SK-N-SH (cell line): ENCODE results near the gene PTK6. TPM values are rescaled to one million over a fixed set of nuclear protein-coding genes. Genes with fewer than 3 reads are reported as not detected.

ENCODE experiments used
- CTCF ChIA-PET: fragments of 300-600, 350-600 bp; formaldehyde crosslinking; extraction: SDS; loops from one replicate; lab custom pipeline; 2021; lab: Yijun Ruan, JAX
- POLR2A ChIA-PET: fragments of 350-600 bp; sonication (Branson Sonifier 250); formaldehyde crosslinking; extraction: SDS; loops from one replicate; lab custom pipeline; 2020; ENCODE audit warnings: antibody characterized with exemption, inconsistent platforms; lab: Yijun Ruan, JAX
- DNase-seq: peaks from one replicate; pipeline ENCODE4 v3.0.0; 2012
- H2AFZ ChIP-seq: fragments of 200-600 bp; sonication (generic); 2 replicates; pipeline ENCODE4 v1.8.1; 2016; ENCODE audit warnings: antibody characterized with exemption, mild to moderate bottlenecking, low read depth
- H3F3A ChIP-seq: fragments of 200-600 bp; sonication (generic); replicated peaks from 2 replicates; pipeline ENCODE3; 2016; ENCODE audit warnings: antibody characterized with exemption, mild to moderate bottlenecking; ENCODE audit not compliant: insufficient read depth
- H3K27ac ChIP-seq, 2 experiments: fragments of 200-500 bp in 1 of 2; fragments of 200-600 bp in 1 of 2; sonication (Bioruptor generic) in 1 of 2; sonication (generic), shearing (Covaris generic) in 1 of 2; 2 replicates each; pipeline versions ENCODE4 v1.5.1 to v1.6.1; 2014 to 2016; ENCODE audit warnings: low read depth in 2 of 2, inconsistent platforms in 1 of 2, low read length in 1 of 2, mild to moderate bottlenecking in 1 of 2, mixed read lengths in 1 of 2
- H3K27me3 ChIP-seq: fragments of 200-600 bp; sonication (generic), shearing (Covaris generic); 2 replicates; pipeline ENCODE4 v1.6.1; 2016; ENCODE audit warnings: mixed run types; ENCODE audit not compliant: insufficient read depth
- H3K36me3 ChIP-seq, 2 experiments: fragments of 200-500 bp in 1 of 2; fragments of 200-600 bp in 1 of 2; sonication (Bioruptor generic) in 1 of 2; sonication (generic) in 1 of 2; replicated peaks in 1 of 2; 2 replicates each; pipeline versions ENCODE3 to v1.5.1; 2014 to 2016; ENCODE audit warnings: low read length in 1 of 2, mild to moderate bottlenecking in 1 of 2; ENCODE audit not compliant: insufficient read depth in 2 of 2, control insufficient read depth in 1 of 2
- H3K4me1 ChIP-seq, 2 experiments: fragments of 200-500 bp in 1 of 2; fragments of 200-600 bp in 1 of 2; sonication (Bioruptor generic) in 1 of 2; sonication (generic), shearing (Covaris generic) in 1 of 2; 2 replicates each; pipeline versions ENCODE4 v1.5.1 to v1.6.1; 2014 to 2016; ENCODE audit warnings: low read depth in 1 of 2, low read length in 1 of 2, mixed run types in 1 of 2; ENCODE audit not compliant: insufficient read depth in 2 of 2, control insufficient read depth in 1 of 2
- H3K4me2 ChIP-seq: fragments of 200-600 bp; sonication (generic), shearing (Covaris generic); 2 replicates; pipeline ENCODE4 v1.6.1; 2017; ENCODE audit warnings: mixed run types
- H3K4me3 ChIP-seq, 2 experiments: fragments of 200-500 bp in 1 of 2; fragments of 200-600 bp in 1 of 2; sonication (Bioruptor generic) in 1 of 2; sonication (generic), shearing (Covaris generic) in 1 of 2; 2 replicates each; pipeline versions ENCODE4 v1.5.1 to v1.8.1; 2014 to 2016; ENCODE audit warnings: low read depth in 2 of 2, inconsistent platforms in 1 of 2, low read length in 1 of 2, mild to moderate bottlenecking in 1 of 2, mixed read lengths in 1 of 2, moderate library complexity in 1 of 2
- H3K79me2 ChIP-seq: fragments of 200-600 bp; sonication (generic); 2 replicates; pipeline ENCODE4 v1.8.1; 2017; ENCODE audit warnings: mild to moderate bottlenecking; ENCODE audit not compliant: insufficient read depth
- H3K9ac ChIP-seq: fragments of 200-600 bp; sonication (generic); 2 replicates; pipeline ENCODE4 v1.6.1; 2017; ENCODE audit warnings: mixed run types
- H3K9me2 ChIP-seq: fragments of 200-600 bp; sonication (generic); 2 replicates; pipeline ENCODE4 v1.6.1; 2017; ENCODE audit warnings: mixed run types
- H3K9me3 ChIP-seq: fragments of 200-600 bp; sonication (generic); 2 replicates; pipeline ENCODE4 v1.6.1; 2017; ENCODE audit warnings: mixed run types, mild to moderate bottlenecking, moderate library complexity
- H4K20me1 ChIP-seq: fragments of 200-600 bp; sonication (generic); 2 replicates; pipeline ENCODE4 v1.6.1; 2017; ENCODE audit warnings: mild to moderate bottlenecking, mixed run types; ENCODE audit not compliant: insufficient read depth
- EP300 ChIP-seq, 2 experiments: IDR thresholded peaks; 2 replicates each; pipeline versions ENCODE4 v1.4.0 to v1.6.1; 2012; ENCODE audit warnings: borderline replicate concordance in 1 of 2, low read depth in 1 of 2, low read length in 1 of 2
- RAD21 ChIP-seq: IDR thresholded peaks from 2 replicates; pipeline ENCODE4 v1.6.1; 2012; ENCODE audit warnings: mild to moderate bottlenecking, low read length
- RCOR1 ChIP-seq: fragments of 150-350 bp; IDR thresholded peaks from 2 replicates; pipeline ENCODE4 v1.6.1; 2017; ENCODE audit warnings: antibody characterized with exemption, low read length
- RXRA ChIP-seq: IDR thresholded peaks from 2 replicates; pipeline ENCODE4 v1.4.0; 2012; ENCODE audit warnings: low read depth, mild to moderate bottlenecking, borderline replicate concordance
- USF1 ChIP-seq: IDR thresholded peaks from 2 replicates; pipeline ENCODE4 v1.4.0; 2012; ENCODE audit warnings: low read depth, borderline replicate concordance
- USF2 ChIP-seq: fragments of 150-350 bp; IDR thresholded peaks from 2 replicates; pipeline ENCODE4 v1.6.1; 2017; ENCODE audit warnings: antibody characterized with exemption, low read length, low read depth, borderline replicate concordance
- YY1 ChIP-seq: IDR thresholded peaks from 2 replicates; pipeline ENCODE4 v1.4.0; 2012; ENCODE audit warnings: low read depth, mild to moderate bottlenecking
- WGBS: methylation state at CpG from one replicate; pipeline ENCODE4 v1.1.6; 2017; ENCODE audit warnings: low lambda C conversion rate; 5-methylcytosine and 5-hydroxymethylcytosine counted together
- polyA plus RNA-seq, 3 experiments: library from polyadenylated mRNA; depleted of rRNA; stranded (reverse); fragments of >200 nt; gene quantifications; 2 replicates each; pipeline ENCODE4 v1.2.3, GENCODE V29; 2012

PTK6 gene
- polyA plus RNA-seq, 1 of the 3 experiments (the other 2 are of a cell fraction): 0.07 TPM

- Histone ChIP-seq H4K20me1 (no peaks in the 10 kb centered on the region), H3F3A (no peaks in the 10 kb centered on the region), H3K9me2 (no peaks in the 10 kb centered on the region), H3K4me2 (no peak overlapping the region), H3K79me2 (no peaks in the 10 kb centered on the region), H3K27me3 (no peaks in the 10 kb centered on the region), H2AFZ (no peak overlapping the region), H3K9me3 (no peaks in the 10 kb centered on the region), H3K4me3 (no peak overlapping the region), H3K9ac (no peak overlapping the region), H3K27ac (peak overlapping the region in 1 of 2 experiments; percentile 1; a peak in 1 of 4 replicates), H3K4me1 (peaks cover 0 to 43% of the 10 kb centered on the region in 2 experiments; a peak in 1 of 4 replicates), H3K36me3 (no peaks in the 10 kb centered on the region)
- ChIA-PET POLR2A (interaction anchor here (0.8 to 1.6 kb wide), 5 partner anchors 10 to 32 kb away, joined by 3 to 9 read pairs (median 5); no protein-coding TSS in a partner anchor), CTCF (interaction anchor here (0.7 to 5.9 kb wide), 9 partner anchors 9 to 53 kb away, joined by 3 to 53 read pairs (median 7); partner anchors contain the start of gene PTK6)
- 34% methylated on average over 8 of the region's 18 CpGs for WGBS
- TF ChIP-seq YY1 (no peak), USF1 (no peak), USF2 (no peak), RAD21 (no peak), RCOR1 (no peak), EP300 (IDR thresholded peaks at IDR 0.05; ENCODE audit: borderline replicate concordance in 1 of 2, low read depth in 1 of 2, low read length in 1 of 2) (no peak)
- DNase-seq: peak; percentile 58
Measured at GRCh38 chr20:63484651-63485403, 52.3 kb downstream of the PTK6 start.

GRCh38 chr20:63484236-63484635, 52.9 kb downstream of the PTK6 start:
- no peaks in the 10 kb centered on the region for H3K36me3 ChIP-seq
- H3K79me2 ChIP-seq: no peaks in the 10 kb centered on the region
- H3K9me2 ChIP-seq: no peaks in the 10 kb centered on the region
- POLR2A ChIA-PET: interaction anchor here (0.8 to 1.6 kb wide), 6 partner anchors 10 to 32 kb away, joined by 3 to 9 read pairs (median 4); no protein-coding TSS in a partner anchor
- peak overlapping the region in 1 of 2 experiments; percentile 1; a peak in 1 of 4 replicates for H3K27ac ChIP-seq
- DNase-seq: no peak
- H3K9me3 ChIP-seq: no peaks in the 10 kb centered on the region
- no peak overlapping the region for H2AFZ ChIP-seq
- H4K20me1 ChIP-seq: no peaks in the 10 kb centered on the region
- no peaks in the 10 kb centered on the region for H3F3A ChIP-seq
- TF ChIP-seq RXRA: no peak
- H3K27me3 ChIP-seq: no peaks in the 10 kb centered on the region
- no peak overlapping the region for H3K4me2 ChIP-seq
- CTCF ChIA-PET: interaction anchor here (0.7 to 5.9 kb wide), 13 partner anchors 13 to 84 kb away, joined by 3 to 53 read pairs (median 7); partner anchors contain the start of gene PTK6
- 38% methylated on average over 17 of the region's 17 CpGs for WGBS
- H3K4me1 ChIP-seq: peaks cover 0 to 44% of the 10 kb centered on the region in 2 experiments; a peak in 1 of 4 replicates
- no peak overlapping the region for H3K9ac ChIP-seq
- no peak overlapping the region for H3K4me3 ChIP-seq
